Measurements from ENCODE around the gene NXF1. TPM values are rescaled to one million over a fixed set of nuclear protein-coding genes. Genes with fewer than 3 reads are reported as not detected.
A peak's percentile ranks its signal among the peaks of the same experiment; 100 is the strongest.

Gene NXF1
- total RNA-seq, 1 donor from 2014 or later = 134 TPM

DNA sequence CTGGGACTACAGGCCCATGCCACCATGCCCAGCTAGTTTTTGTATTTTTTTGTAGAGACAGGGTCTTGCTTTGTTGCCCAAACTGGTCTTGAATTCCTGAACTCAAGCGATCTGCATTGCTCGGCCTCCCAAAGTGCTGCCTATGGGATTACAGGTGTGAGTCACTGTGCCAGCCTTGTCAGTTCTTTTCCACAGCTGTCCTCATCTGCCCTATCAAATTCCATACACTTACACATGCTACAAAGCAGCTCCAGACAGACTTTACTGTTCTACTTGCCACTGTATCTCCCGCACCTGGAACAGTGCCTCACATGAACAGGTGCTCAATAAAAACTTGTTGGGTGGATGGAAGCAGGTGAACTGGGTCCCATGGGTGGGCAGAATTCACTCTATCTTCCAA, 18.4 kb upstream of the NXF1 start:
- intact Hi-C loops (cut with micrococcal nuclease) = no loop called here
- Mint-ChIP-seq H3K27me3 (ENCODE audit: low read depth) (no peaks in the 10 kb centered on the region), H3K4me1 (ENCODE audit: low read depth) (peaks cover 2% of the 10 kb centered on the region)

DNA sequence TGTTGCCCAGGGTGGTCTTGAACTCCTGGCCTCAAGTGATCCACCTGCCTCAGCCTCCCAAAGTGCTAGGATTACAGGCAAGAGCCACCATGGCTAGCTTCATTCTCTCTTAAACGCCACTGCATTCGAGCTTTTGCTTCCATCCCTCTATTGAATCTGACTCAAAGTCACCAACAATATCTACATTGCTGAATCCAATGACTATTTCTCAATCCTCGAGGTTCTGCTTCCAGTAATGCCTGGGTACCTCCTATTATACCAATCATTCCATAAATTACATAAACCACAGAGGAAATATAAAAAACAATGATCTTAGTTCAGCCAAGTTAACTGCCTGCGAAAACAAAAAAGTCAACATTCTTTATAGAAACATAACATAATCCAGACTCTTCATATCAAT, 11.9 kb upstream of the NXF1 start:
- H3K36me3 Mint-ChIP-seq (ENCODE audit: low read depth) = peaks cover 27% of the 10 kb centered on the region
- no peaks in the 10 kb centered on the region for H3K27me3 Mint-ChIP-seq (ENCODE audit: low read depth)
- DNase-seq (ENCODE audit: low spot score) = no peak
- no peak overlapping the region for H3K27ac Mint-ChIP-seq
- intact Hi-C loops (cut with micrococcal nuclease) = no loop called here
- no peaks in the 10 kb centered on the region for H3K4me1 Mint-ChIP-seq (ENCODE audit: low read depth)
- H3K4me3 Mint-ChIP-seq (ENCODE audit: low read depth) = no peak overlapping the region
- H3K9me3 Mint-ChIP-seq = no peaks in the 10 kb centered on the region

More for the DNA sequence above, 18.4 kb upstream of the NXF1 start:
- no peak for DNase-seq (ENCODE audit: low spot score)
- no peaks in the 10 kb centered on the region for H3K9me3 Mint-ChIP-seq
- peaks cover 57% of the 10 kb centered on the region for H3K36me3 Mint-ChIP-seq (ENCODE audit: low read depth)
- no peak overlapping the region for H3K27ac Mint-ChIP-seq
- no peak overlapping the region for H3K4me3 Mint-ChIP-seq (ENCODE audit: low read depth)

- Mint-ChIP-seq H3K36me3 (ENCODE audit: low read depth) (peaks cover 27% of the 10 kb centered on the region), H3K9me3 (no peaks in the 10 kb centered on the region), H3K27me3 (ENCODE audit: low read depth) (no peaks in the 10 kb centered on the region), H3K27ac (no peak overlapping the region), H3K4me1 (ENCODE audit: low read depth) (no peaks in the 10 kb centered on the region), H3K4me3 (ENCODE audit: low read depth) (no peak overlapping the region)
- no peak for DNase-seq (ENCODE audit: low spot score)
- intact Hi-C loops (cut with micrococcal nuclease) = no loop called here
Observed at GRCh38 chr11:62816557-62816956, 11.3 kb upstream of the NXF1 start.

- H3K27me3 Mint-ChIP-seq (ENCODE audit: low read depth) = no peaks in the 10 kb centered on the region
- no peak overlapping the region for H3K4me3 Mint-ChIP-seq (ENCODE audit: low read depth)
- intact Hi-C loops (cut with micrococcal nuclease) = no loop called here
- DNase-seq (ENCODE audit: low spot score) = no peak
- H3K36me3 Mint-ChIP-seq (ENCODE audit: low read depth) = peaks cover 13% of the 10 kb centered on the region
- peaks cover 1% of the 10 kb centered on the region for H3K4me1 Mint-ChIP-seq (ENCODE audit: low read depth)
- no peak overlapping the region for H3K27ac Mint-ChIP-seq
- no peaks in the 10 kb centered on the region for H3K9me3 Mint-ChIP-seq
Observed at GRCh38 chr11:62811659-62812058, 6.4 kb upstream of the NXF1 start.

DNA sequence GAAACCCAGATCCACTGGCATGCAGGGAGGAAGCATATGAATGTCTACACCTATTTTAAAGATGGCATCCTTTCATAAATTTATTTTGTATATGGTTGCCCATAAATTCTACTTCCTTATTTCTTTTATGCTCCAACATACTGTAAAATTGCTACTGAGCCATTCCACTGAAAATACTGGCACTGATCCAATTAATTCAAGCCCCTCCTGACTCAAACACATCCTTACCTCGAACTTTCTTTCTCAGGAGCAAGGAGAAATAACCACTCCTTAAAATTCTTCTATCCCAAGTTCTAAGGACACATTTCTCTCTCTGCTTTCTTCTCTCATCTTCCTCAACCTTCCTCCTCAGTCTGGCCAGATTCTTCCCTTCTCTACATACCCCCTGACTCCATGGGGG, 5.5 kb upstream of the NXF1 start:
- no peaks in the 10 kb centered on the region for H3K9me3 Mint-ChIP-seq

GRCh38 chr11:62806611-62807121, 1.4 kb upstream of the NXF1 start:
- Mint-ChIP-seq H3K4me1 (ENCODE audit: low read depth) (peaks cover 27% of the 10 kb centered on the region), H3K9me3 (no peaks in the 10 kb centered on the region), H3K4me3 (ENCODE audit: low read depth) (peak overlapping the region; percentile 98), H3K36me3 (ENCODE audit: low read depth) (peaks cover 42% of the 10 kb centered on the region), H3K27me3 (ENCODE audit: low read depth) (no peaks in the 10 kb centered on the region), H3K27ac (no peak overlapping the region)
- intact Hi-C loops (cut with micrococcal nuclease) = no loop called here
- DNase-seq (ENCODE audit: low spot score) = no peak

More for the DNA sequence above, 5.5 kb upstream of the NXF1 start:
- intact Hi-C loops (cut with micrococcal nuclease) = no loop called here
- Mint-ChIP-seq H3K4me3 (ENCODE audit: low read depth) (no peak overlapping the region), H3K27me3 (ENCODE audit: low read depth) (no peaks in the 10 kb centered on the region), H3K36me3 (ENCODE audit: low read depth) (peaks cover 16% of the 10 kb centered on the region), H3K27ac (no peak overlapping the region), H3K4me1 (ENCODE audit: low read depth) (peaks cover 8% of the 10 kb centered on the region)
- DNase-seq (ENCODE audit: low spot score) = no peak

DNA sequence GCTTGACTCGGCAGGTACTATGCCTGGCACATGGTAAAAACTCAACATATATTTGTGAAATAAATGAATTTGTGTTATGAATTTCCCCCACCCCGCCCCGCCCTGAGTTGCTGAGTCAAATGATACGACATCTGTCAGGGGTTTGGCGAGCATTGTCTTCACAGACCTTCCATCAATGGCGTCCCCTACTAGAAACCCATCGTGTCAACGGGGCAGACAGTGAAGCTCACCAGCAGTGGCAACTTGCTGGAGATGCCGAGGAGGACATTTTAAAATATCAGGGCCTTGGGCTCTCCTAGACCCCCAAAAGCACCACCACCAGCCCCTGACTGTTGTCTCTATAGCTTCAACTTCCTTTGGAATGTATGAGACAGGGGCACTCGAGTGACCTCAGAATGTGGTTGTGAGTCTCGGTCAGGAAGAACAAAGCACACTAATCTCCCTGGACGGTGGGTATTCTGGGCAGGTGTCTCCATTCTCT, 761 bp upstream of the NXF1 start:
- peak overlapping the region; percentile 98 for H3K4me3 Mint-ChIP-seq (ENCODE audit: low read depth)
- H3K27me3 Mint-ChIP-seq (ENCODE audit: low read depth) = no peaks in the 10 kb centered on the region
- H3K36me3 Mint-ChIP-seq (ENCODE audit: low read depth) = peaks cover 48% of the 10 kb centered on the region
- H3K4me1 Mint-ChIP-seq (ENCODE audit: low read depth) = peaks cover 30% of the 10 kb centered on the region
- H3K9me3 Mint-ChIP-seq = no peaks in the 10 kb centered on the region
- intact Hi-C loops (cut with micrococcal nuclease) = loop anchor here (1.0 to 2.0 kb wide), 5 partner anchors 14 to 51 kb away; partner anchors contain the start of genes TMEM179B, TMEM223, WDR74 and ZBTB3
- peak overlapping the region; percentile 89 for H3K27ac Mint-ChIP-seq
- no peak for DNase-seq (ENCODE audit: low spot score)

GRCh38 chr11:62804310-62805075, 747 bp downstream of the NXF1 start:
- peak overlapping the region; percentile 98 for H3K4me3 Mint-ChIP-seq (ENCODE audit: low read depth)
- no peaks in the 10 kb centered on the region for H3K9me3 Mint-ChIP-seq
- peaks cover 31% of the 10 kb centered on the region for H3K4me1 Mint-ChIP-seq (ENCODE audit: low read depth)
- intact Hi-C loops (cut with micrococcal nuclease) = loop anchor here (1.0 to 2.0 kb wide), 5 partner anchors 12 to 50 kb away; partner anchors contain the start of genes TMEM179B, TMEM223, WDR74 and ZBTB3
- no peaks in the 10 kb centered on the region for H3K27me3 Mint-ChIP-seq (ENCODE audit: low read depth)
- H3K27ac Mint-ChIP-seq = peak overlapping the region; percentile 94
- DNase-seq (ENCODE audit: low spot score) = no peak
- H3K36me3 Mint-ChIP-seq (ENCODE audit: low read depth) = peaks cover 60% of the 10 kb centered on the region

DNA sequence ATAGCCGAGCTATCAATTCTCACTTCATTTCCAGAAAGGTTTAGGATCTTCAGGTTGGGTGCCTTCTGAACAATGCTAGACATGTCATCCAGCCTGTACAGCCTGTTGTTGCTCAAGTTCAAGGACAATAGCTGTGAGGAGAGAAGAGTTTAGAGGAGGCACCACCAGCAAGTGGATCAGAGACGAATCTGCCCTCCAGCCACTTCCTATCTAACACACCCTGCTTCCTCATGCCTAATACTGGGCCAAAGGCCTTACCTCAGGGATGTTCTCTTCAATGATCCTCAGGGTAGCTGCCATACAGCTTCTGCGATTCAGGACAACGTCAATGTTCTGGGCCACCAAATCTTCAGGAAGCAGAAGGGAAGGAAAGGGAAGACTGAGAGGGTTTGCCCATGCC, 4.2 kb downstream of the NXF1 start:
- no peak for DNase-seq (ENCODE audit: low spot score)
- intact Hi-C loops (cut with micrococcal nuclease) = no loop called here
- no peaks in the 10 kb centered on the region for H3K27me3 Mint-ChIP-seq (ENCODE audit: low read depth)
- no peaks in the 10 kb centered on the region for H3K9me3 Mint-ChIP-seq
- H3K4me3 Mint-ChIP-seq (ENCODE audit: low read depth) = no peak overlapping the region
- no peak overlapping the region for H3K27ac Mint-ChIP-seq
- peaks cover 25% of the 10 kb centered on the region for H3K4me1 Mint-ChIP-seq (ENCODE audit: low read depth)
- H3K36me3 Mint-ChIP-seq (ENCODE audit: low read depth) = peaks cover 81% of the 10 kb centered on the region

- H3K4me1 Mint-ChIP-seq (ENCODE audit: low read depth) = peaks cover 23% of the 10 kb centered on the region
- H3K36me3 Mint-ChIP-seq (ENCODE audit: low read depth) = peaks cover 93% of the 10 kb centered on the region
- intact Hi-C loops (cut with micrococcal nuclease) = no loop called here
- H3K27ac Mint-ChIP-seq = no peak overlapping the region
- H3K4me3 Mint-ChIP-seq (ENCODE audit: low read depth) = no peak overlapping the region
- no peak for DNase-seq (ENCODE audit: low spot score)
- H3K9me3 Mint-ChIP-seq = no peaks in the 10 kb centered on the region
- no peaks in the 10 kb centered on the region for H3K27me3 Mint-ChIP-seq (ENCODE audit: low read depth)
Observed at GRCh38 chr11:62799486-62799885, 5.8 kb downstream of the NXF1 start.

GRCh38 chr11:62796281-62796680, 9.0 kb downstream of the NXF1 start:
- H3K27ac Mint-ChIP-seq = no peak overlapping the region

DNA sequence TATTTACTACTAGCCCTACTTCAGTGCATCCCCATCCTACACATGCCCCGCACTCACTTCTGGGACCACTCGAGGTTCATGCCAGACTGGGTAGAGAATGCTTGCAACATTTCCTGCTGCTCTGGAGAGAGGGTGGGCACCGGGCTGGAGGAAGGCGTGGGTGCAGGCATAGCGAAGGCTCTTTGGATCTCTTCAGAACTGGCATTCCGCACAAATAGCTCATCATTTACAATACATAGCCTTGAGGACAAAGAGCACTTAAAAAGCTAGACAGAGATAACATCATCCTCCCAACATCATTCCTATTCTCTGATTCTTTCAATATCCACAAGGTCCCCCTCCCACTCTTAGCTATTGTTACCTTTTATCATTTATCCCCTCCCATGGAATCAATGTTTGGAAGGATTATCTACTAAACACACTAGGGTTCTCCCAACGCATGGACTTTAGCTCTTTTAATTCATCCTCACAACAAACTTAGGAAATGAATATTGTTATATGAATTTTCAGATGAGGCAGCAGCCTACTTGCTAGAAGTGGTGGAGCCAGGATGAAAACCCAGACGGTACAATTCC, 11.0 kb downstream of the NXF1 start:
- H3K36me3 Mint-ChIP-seq (ENCODE audit: low read depth) = peaks cover 86% of the 10 kb centered on the region
- intact Hi-C loops (cut with micrococcal nuclease) = no loop called here
- H3K4me1 Mint-ChIP-seq (ENCODE audit: low read depth) = peaks cover 29% of the 10 kb centered on the region
- H3K4me3 Mint-ChIP-seq (ENCODE audit: low read depth) = no peak overlapping the region
- no peaks in the 10 kb centered on the region for H3K27me3 Mint-ChIP-seq (ENCODE audit: low read depth)
- H3K27ac Mint-ChIP-seq = no peak overlapping the region
- H3K9me3 Mint-ChIP-seq = no peaks in the 10 kb centered on the region
- no peak for DNase-seq (ENCODE audit: low spot score)

More at GRCh38 chr11:62796281-62796680, 9.0 kb downstream of the NXF1 start:
- intact Hi-C loops (cut with micrococcal nuclease) = no loop called here
- peaks cover 14% of the 10 kb centered on the region for H3K4me1 Mint-ChIP-seq (ENCODE audit: low read depth)
- no peak overlapping the region for H3K4me3 Mint-ChIP-seq (ENCODE audit: low read depth)
- H3K9me3 Mint-ChIP-seq = no peaks in the 10 kb centered on the region
- no peak for DNase-seq (ENCODE audit: low spot score)
- H3K36me3 Mint-ChIP-seq (ENCODE audit: low read depth) = peaks cover 85% of the 10 kb centered on the region
- H3K27me3 Mint-ChIP-seq (ENCODE audit: low read depth) = no peaks in the 10 kb centered on the region

DNA sequence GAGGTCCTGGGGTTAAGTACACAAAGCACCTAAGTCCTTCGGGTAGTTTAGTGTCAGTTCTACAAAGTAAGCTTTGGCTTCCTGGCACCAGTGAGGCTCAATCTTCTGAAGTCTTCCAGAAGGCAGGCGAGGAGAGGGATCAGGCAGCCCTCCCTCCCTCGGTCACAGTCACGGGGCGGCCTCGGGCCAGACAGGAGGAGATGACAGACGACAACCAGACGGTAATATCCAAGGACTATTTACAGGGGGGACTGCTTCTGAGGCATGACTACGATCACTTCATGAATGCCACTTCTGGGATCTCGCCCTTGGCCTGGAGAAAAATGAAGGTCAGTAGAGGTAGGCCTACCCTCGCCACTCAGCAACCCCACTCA, 13.1 kb downstream of the NXF1 start:
- H3K9me3 Mint-ChIP-seq = no peaks in the 10 kb centered on the region
- DNase-seq (ENCODE audit: low spot score) = no peak

More for the DNA sequence above, 13.1 kb downstream of the NXF1 start:
- peaks cover 83% of the 10 kb centered on the region for H3K36me3 Mint-ChIP-seq (ENCODE audit: low read depth)
- H3K4me3 Mint-ChIP-seq (ENCODE audit: low read depth) = peak overlapping the region; percentile 87
- peaks cover 40% of the 10 kb centered on the region for H3K4me1 Mint-ChIP-seq (ENCODE audit: low read depth)
- H3K27me3 Mint-ChIP-seq (ENCODE audit: low read depth) = no peaks in the 10 kb centered on the region
- intact Hi-C loops (cut with micrococcal nuclease) = loop anchor here (1.0 kb wide), 1 partner anchor 13 kb away; the partner anchor contains the start of gene NXF1
- H3K27ac Mint-ChIP-seq = peak overlapping the region; percentile 89
